ENCODE data around the gene SELENOS. TPM values are rescaled to one million over a fixed set of nuclear protein-coding genes. Genes with fewer than 3 reads are reported as not detected.

The SELENOS gene
- total RNA-seq, 1 donor from 2014 or later = 24.5 TPM

GRCh38 chr15:101315736-101316135, 38.5 kb upstream of the SELENOS start:
- ATAC-seq (ENCODE audit: low read depth) = no peak
- ChIA-PET CTCF (no interaction called here), POLR2A (no interaction called here)
- peaks cover 7% of the 10 kb centered on the region for H3K4me1 Mint-ChIP-seq
- intact Hi-C loops (cut with micrococcal nuclease) = no loop called here
- no peak for TF ChIP-seq CTCF (IDR thresholded peaks at IDR 0.05)
- no peaks in the 10 kb centered on the region for H3K9me3 Mint-ChIP-seq
- no peaks in the 10 kb centered on the region for H3K36me3 Mint-ChIP-seq (ENCODE audit: low read depth)
- H3K27me3 Mint-ChIP-seq = peaks cover 24% of the 10 kb centered on the region
- H3K27ac Mint-ChIP-seq = no peak overlapping the region
- no peak for DNase-seq
- H3K4me3 Mint-ChIP-seq = no peak overlapping the region

- peaks cover 16% of the 10 kb centered on the region for H3K27me3 Mint-ChIP-seq
- DNase-seq = no peak
- no peaks in the 10 kb centered on the region for H3K36me3 Mint-ChIP-seq (ENCODE audit: low read depth)
- CTCF ChIA-PET = no interaction called here
- TF ChIP-seq CTCF (IDR thresholded peaks at IDR 0.05) = no peak
- intact Hi-C loops (cut with micrococcal nuclease) = no loop called here
- POLR2A ChIA-PET = no interaction called here
- H3K27ac Mint-ChIP-seq = no peak overlapping the region
- ATAC-seq (ENCODE audit: low read depth) = no peak
- no peaks in the 10 kb centered on the region for H3K9me3 Mint-ChIP-seq
- no peaks in the 10 kb centered on the region for H3K4me1 Mint-ChIP-seq
- no peak overlapping the region for H3K4me3 Mint-ChIP-seq
These were observed 37.2 kb upstream of the SELENOS start for GRCh38 chr15:101314336-101315125.

- ChIA-PET CTCF (no interaction called here), POLR2A (no interaction called here)
- no peak for DNase-seq
These were observed 35.9 kb upstream of the SELENOS start for GRCh38 chr15:101313041-101313761.

GRCh38 chr15:101310508-101310907, 33.2 kb upstream of the SELENOS start:
- TF ChIP-seq CTCF (IDR thresholded peaks at IDR 0.05) = no peak
- Mint-ChIP-seq H3K27me3 (peaks cover 2% of the 10 kb centered on the region), H3K9me3 (no peaks in the 10 kb centered on the region), H3K27ac (no peak overlapping the region), H3K4me3 (no peak overlapping the region), H3K36me3 (ENCODE audit: low read depth) (no peaks in the 10 kb centered on the region), H3K4me1 (no peaks in the 10 kb centered on the region)
- peak; percentile 10 for DNase-seq
- ChIA-PET POLR2A (no interaction called here), CTCF (no interaction called here)
- intact Hi-C loops (cut with micrococcal nuclease) = no loop called here
- no peak for ATAC-seq (ENCODE audit: low read depth)

More at GRCh38 chr15:101313041-101313761, 35.9 kb upstream of the SELENOS start:
- intact Hi-C loops (cut with micrococcal nuclease) = no loop called here
- no peak overlapping the region for H3K27ac Mint-ChIP-seq
- no peak overlapping the region for H3K4me3 Mint-ChIP-seq
- TF ChIP-seq CTCF (IDR thresholded peaks at IDR 0.05) = no peak
- H3K4me1 Mint-ChIP-seq = no peaks in the 10 kb centered on the region
- peaks cover 7% of the 10 kb centered on the region for H3K27me3 Mint-ChIP-seq
- ATAC-seq (ENCODE audit: low read depth) = no peak
- no peaks in the 10 kb centered on the region for H3K36me3 Mint-ChIP-seq (ENCODE audit: low read depth)
- no peaks in the 10 kb centered on the region for H3K9me3 Mint-ChIP-seq

- POLR2A ChIA-PET = no interaction called here
- TF ChIP-seq CTCF (IDR thresholded peaks at IDR 0.05) = no peak
- CTCF ChIA-PET = no interaction called here
- DNase-seq (no peak), ATAC-seq (ENCODE audit: low read depth) (no peak)
- Mint-ChIP-seq H3K36me3 (ENCODE audit: low read depth) (no peaks in the 10 kb centered on the region), H3K4me3 (no peak overlapping the region), H3K27me3 (peaks cover 2% of the 10 kb centered on the region), H3K27ac (no peak overlapping the region), H3K4me1 (no peaks in the 10 kb centered on the region), H3K9me3 (no peaks in the 10 kb centered on the region)
- intact Hi-C loops (cut with micrococcal nuclease) = no loop called here
These were observed 32.8 kb upstream of the SELENOS start for GRCh38 chr15:101310161-101310480.
